K562 (cell line): ENCODE results near the gene NRP1. TPM values are rescaled to one million over a fixed set of nuclear protein-coding genes. Genes with fewer than 3 reads are reported as not detected.

Source experiments
- ATAC-seq: fragments of 200-7000 bp; cut with Tn5 transposase; 3 replicates; pipeline ENCODE4 v1.9.1; 2020; ENCODE audit warnings: moderate library complexity
- BruUV-seq: library from RNA; stranded (reverse); fragments of 400-500 nt; replicated peaks from 2 replicates; lab custom pipeline; 2021; lab: Mats Ljungman, UMichigan
- CTCF ChIA-PET: fragments of 300-600 bp; formaldehyde crosslinking; extraction: SDS; loops from one replicate; lab custom pipeline; 2021; ENCODE audit warnings: low intra/inter-chr PET ratio; lab: Yijun Ruan, JAX
- POLR2A ChIA-PET: fragments of 300-600, 350-650 bp; sonication (Branson Sonifier 250); formaldehyde crosslinking; extraction: SDS; loops from one replicate; lab custom pipeline; 2021; ENCODE audit warnings: antibody characterized with exemption, inconsistent platforms; lab: Yijun Ruan, JAX
- DNase-seq, 4 experiments: peaks; one replicate each; pipeline versions ENCODE4 v3.0.0 to v3.0.0-alpha.2; 2011 to 2018; ENCODE audit warnings: low spot score in 3 of 4, mixed read lengths in 3 of 4; ENCODE audit errors: extremely low read depth in 1 of 4
- FAIRE-seq: peaks from 2 replicates; lab custom pipeline; 2011; peaks lifted over from hg19 to GRCh38; lab: Jason Lieb, UNC
- H2AFZ ChIP-seq: 2 replicates; pipeline ENCODE4 v1.6.0; 2011; ENCODE audit warnings: low read depth, low read length, control low read depth, inconsistent platforms
- H3K27ac ChIP-seq: fragments of 200-600 bp; 3 replicates; pipeline ENCODE4 v1.8.0; 2011; ENCODE audit warnings: low read depth, mild to moderate bottlenecking, control low read depth, inconsistent platforms, low read length, moderate library complexity, mixed read lengths; ENCODE audit errors: extremely low read depth
- H3K27me3 ChIP-seq, 2 experiments: fragments of 300-600 bp in 1 of 2; 2 replicates in 1 of 2; 3 replicates in 1 of 2; pipeline versions ENCODE4 v1.6.0 to v1.8.0; 2011; ENCODE audit warnings: inconsistent platforms in 2 of 2, low read length in 2 of 2, mild to moderate bottlenecking in 1 of 2, mixed read lengths in 1 of 2, moderate library complexity in 1 of 2; ENCODE audit not compliant: control insufficient read depth in 2 of 2, insufficient read depth in 2 of 2
- H3K36me3 ChIP-seq: fragments of 300-600 bp; 3 replicates; pipeline ENCODE4 v1.8.0; 2011; ENCODE audit warnings: mild to moderate bottlenecking, low read length, inconsistent platforms; ENCODE audit not compliant: control insufficient read depth, insufficient read depth
- H3K4me1 ChIP-seq, 2 experiments: fragments of 200-600 bp in 1 of 2; replicated peaks in 1 of 2; 2 replicates in 1 of 2; 3 replicates in 1 of 2; pipeline versions ENCODE4 v1.5.1 to v1.8.0; 2011; ENCODE audit warnings: inconsistent platforms in 2 of 2, low read length in 2 of 2, mild to moderate bottlenecking in 1 of 2, mixed read lengths in 1 of 2, moderate library complexity in 1 of 2; ENCODE audit not compliant: control insufficient read depth in 2 of 2, insufficient read depth in 2 of 2
- H3K4me2 ChIP-seq: 2 replicates; pipeline ENCODE4 v1.6.1; 2011; ENCODE audit warnings: low read length, control low read depth, inconsistent platforms, mixed read lengths; ENCODE audit not compliant: insufficient read depth
- H3K4me3 ChIP-seq: fragments of 200-600 bp; sonication (generic), shearing (Covaris generic); 2 replicates; pipeline ENCODE4 v1.5.1; 2016; ENCODE audit warnings: control low read depth, inconsistent platforms
- H3K79me2 ChIP-seq: fragments of 200-600 bp; 3 replicates; pipeline ENCODE4 v1.8.0; 2011; ENCODE audit warnings: low read length, inconsistent platforms; ENCODE audit not compliant: control insufficient read depth, insufficient read depth
- H3K9ac ChIP-seq, 2 experiments: 2 replicates each; pipeline versions ENCODE4 v1.6.0 to v1.6.1; 2011; ENCODE audit warnings: low read depth in 2 of 2, low read length in 2 of 2, control low read depth in 1 of 2, inconsistent platforms in 1 of 2, mild to moderate bottlenecking in 1 of 2, mixed read lengths in 1 of 2; ENCODE audit not compliant: insufficient read depth in 1 of 2
- H3K9me1 ChIP-seq: one replicate; pipeline ENCODE4 v1.6.0; 2011; ENCODE audit warnings: inconsistent platforms, mild to moderate bottlenecking, low read length, moderate library complexity; ENCODE audit not compliant: control insufficient read depth, insufficient read depth
- H3K9me3 ChIP-seq: replicated peaks from 2 replicates; pipeline ENCODE4 v1.5.1; 2011; ENCODE audit warnings: low read depth, low read length, inconsistent platforms; ENCODE audit not compliant: control insufficient read depth, insufficient read depth
- H4K20me1 ChIP-seq: replicated peaks from 2 replicates; pipeline ENCODE4 v1.6.1; 2011; ENCODE audit warnings: low read length, inconsistent platforms, mixed read lengths; ENCODE audit not compliant: control insufficient read depth, insufficient read depth
- COPS2 ChIP-seq: fragments of 450-650 bp; conservative IDR thresholded peaks from 2 replicates; pipeline ENCODE4 v1.6.1; 2016; ENCODE audit warnings: mild to moderate bottlenecking, moderate library complexity
- NR4A1 ChIP-seq, 2 experiments: fragments of 250-450 bp in 1 of 2; fragments of 450-650 bp in 1 of 2; sonication (Bioruptor Pico) in 1 of 2; IDR thresholded peaks; 2 replicates each; pipeline versions ENCODE4 v1.4.0 to v1.6.1; 2016 to 2020; ENCODE audit warnings: mild to moderate bottlenecking in 2 of 2, missing compliant biosample characterization in 1 of 2, missing genetic modification characterization in 1 of 2, moderate library complexity in 1 of 2
- POLR2AphosphoS2 ChIP-seq: IDR thresholded peaks from 2 replicates; pipeline ENCODE4 v1.6.1; 2012; ENCODE audit warnings: low read length, improper control_type of control experiment
- SMAD2 ChIP-seq: fragments of 150-350 bp; IDR thresholded peaks from 2 replicates; pipeline ENCODE4 v1.6.1; 2014; ENCODE audit warnings: low read depth, mild to moderate bottlenecking, low read length
- XRCC3 ChIP-seq: fragments of 450-650 bp; IDR thresholded peaks from 2 replicates; pipeline ENCODE4 v1.6.1; 2017; ENCODE audit warnings: mild to moderate bottlenecking, moderate library complexity
- ZFX ChIP-seq: sonication (generic); formaldehyde crosslinking; IDR thresholded peaks from 2 replicates; pipeline ENCODE4 v1.8.0; 2022; ENCODE audit warnings: mild to moderate bottlenecking, missing genetic modification reagents, moderate library complexity
- WGBS: fragments of 100-300 bp; shearing (Covaris generic); methylation state at CpG from one replicate; pipeline ENCODE4 v1.1.6; 2016; ENCODE audit warnings: low coverage, mixed read lengths; ENCODE audit not compliant: insufficient coverage; ENCODE audit errors: missing lambda C conversion rate; 5-methylcytosine and 5-hydroxymethylcytosine counted together
- in situ Hi-C: fragments of 300-500 bp; cut with MboI; formaldehyde crosslinking; loops from 4 replicates; pipeline ENCODE4 v1.15.0; 2018; ENCODE audit warnings: inconsistent platforms, mixed read lengths
- intact Hi-C: fragments of 100-400 bp; cut with micrococcal nuclease; formaldehyde crosslinking; loops from 2 replicates; pipeline ENCODE4 v1.14.2; 2022
- polyA plus RNA-seq, 8 experiments: library from polyadenylated mRNA; depleted of rRNA in 4 of 8; stranded (reverse) in 5 of 8; unstranded in 3 of 8; fragments of >200 nt; fragmentation: Nextera tagmentation in 2 of 8; fragmentation: Illumina TruSeq in 1 of 8; extraction: Ambion mirVana in 2 of 8; extraction: Trizol in 1 of 8; gene quantifications; 2 replicates each; pipeline versions ENCODE4 v1.2.1 to v1.2.3, GENCODE V29; 2011 to 2014; ENCODE audit warnings: inconsistent platforms in 1 of 8, missing spikeins in 1 of 8
- total RNA-seq, 7 experiments: library from RNA; depleted of rRNA in 6 of 7; stranded (reverse); fragments of >200 nt in 6 of 7; fragmentation: Illumina TruSeq in 2 of 7; extraction: Trizol in 2 of 7; gene quantifications; 2 replicates each; pipeline versions ENCODE4 v1.2.1 to v1.2.3, GENCODE V29; 2011 to 2021; ENCODE audit warnings: low replicate concordance in 1 of 7
- TF ChIP-seq, protein P1 (sequence below), 2 experiments: IDR thresholded peaks in 1 of 2; conservative IDR thresholded peaks in 1 of 2; 2 replicates each; pipeline ENCODE4 v1.6.1; 2016; ENCODE audit warnings: low read depth in 2 of 2, mild to moderate bottlenecking in 1 of 2, missing compliant biosample characterization in 1 of 2, missing genetic modification characterization in 1 of 2, moderate library complexity in 1 of 2

NRP1 gene
- total and polyA plus RNA-seq, 9 of the 15 experiments (the other 6 are each of a cell fraction or from before 2014, with no cell fraction given): 0.01 to 0.38 (median 0.04) TPM; not detected in 5

- Histone ChIP-seq H3K4me2 (no peak overlapping the region), H3K79me2 (no peaks in the 10 kb centered on the region), H4K20me1 (no peaks in the 10 kb centered on the region), H2AFZ (no peak overlapping the region)
- WGBS: 2% methylated on average over 7 of the region's 7 CpGs
- TF ChIP-seq, protein P1, sequence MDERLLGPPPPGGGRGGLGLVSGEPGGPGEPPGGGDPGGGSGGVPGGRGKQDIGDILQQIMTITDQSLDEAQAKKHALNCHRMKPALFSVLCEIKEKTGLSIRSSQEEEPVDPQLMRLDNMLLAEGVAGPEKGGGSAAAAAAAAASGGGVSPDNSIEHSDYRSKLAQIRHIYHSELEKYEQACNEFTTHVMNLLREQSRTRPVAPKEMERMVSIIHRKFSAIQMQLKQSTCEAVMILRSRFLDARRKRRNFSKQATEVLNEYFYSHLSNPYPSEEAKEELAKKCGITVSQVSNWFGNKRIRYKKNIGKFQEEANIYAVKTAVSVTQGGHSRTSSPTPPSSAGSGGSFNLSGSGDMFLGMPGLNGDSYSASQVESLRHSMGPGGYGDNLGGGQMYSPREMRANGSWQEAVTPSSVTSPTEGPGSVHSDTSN (CRISPR knock-in tag; IDR thresholded peaks at IDR 0.05; ENCODE audit: low read depth): no peak
- TF ChIP-seq, protein P1 (tag; conservative IDR thresholded peaks at IDR 0.05; ENCODE audit: low read depth): no peak
- TF ChIP-seq POLR2AphosphoS2 (no peak), COPS2 (no peak), SMAD2 (no peak), XRCC3 (no peak), ZFX (CRISPR knock-in tag) (no peak), NR4A1 (CRISPR knock-in tag; IDR thresholded peaks at IDR 0.05) (no peak), NR4A1 (tag; IDR thresholded peaks at IDR 0.05) (no peak)
- TF ChIP-seq, all 486 proteins: peak for 0
- Histone ChIP-seq H3K4me1 (no peaks in the 10 kb centered on the region), H3K27me3 (peaks cover 0 to 6% of the 10 kb centered on the region in 2 experiments; a peak in 2 of 5 replicates), H3K9me3 (no peaks in the 10 kb centered on the region), H3K4me3 (no peak overlapping the region), H3K9ac (no peak overlapping the region), H3K9me1 (no peaks in the 10 kb centered on the region), H3K27ac (no peak overlapping the region), H3K36me3 (no peaks in the 10 kb centered on the region)
- POLR2A ChIA-PET: no interaction called here
- in situ Hi-C loops (no loop called here), intact Hi-C loops (no loop called here)
- FAIRE-seq (no peak), ATAC-seq (no peak), DNase-seq (no peak)
- CTCF ChIA-PET: no interaction called here
- BruUV-seq: no TSS peak
These were observed 61.8 kb downstream of the NRP1 start for GRCh38 chr10:33272635-33273034.
